ENCODE measurements around the gene FCHO2.

DNA sequence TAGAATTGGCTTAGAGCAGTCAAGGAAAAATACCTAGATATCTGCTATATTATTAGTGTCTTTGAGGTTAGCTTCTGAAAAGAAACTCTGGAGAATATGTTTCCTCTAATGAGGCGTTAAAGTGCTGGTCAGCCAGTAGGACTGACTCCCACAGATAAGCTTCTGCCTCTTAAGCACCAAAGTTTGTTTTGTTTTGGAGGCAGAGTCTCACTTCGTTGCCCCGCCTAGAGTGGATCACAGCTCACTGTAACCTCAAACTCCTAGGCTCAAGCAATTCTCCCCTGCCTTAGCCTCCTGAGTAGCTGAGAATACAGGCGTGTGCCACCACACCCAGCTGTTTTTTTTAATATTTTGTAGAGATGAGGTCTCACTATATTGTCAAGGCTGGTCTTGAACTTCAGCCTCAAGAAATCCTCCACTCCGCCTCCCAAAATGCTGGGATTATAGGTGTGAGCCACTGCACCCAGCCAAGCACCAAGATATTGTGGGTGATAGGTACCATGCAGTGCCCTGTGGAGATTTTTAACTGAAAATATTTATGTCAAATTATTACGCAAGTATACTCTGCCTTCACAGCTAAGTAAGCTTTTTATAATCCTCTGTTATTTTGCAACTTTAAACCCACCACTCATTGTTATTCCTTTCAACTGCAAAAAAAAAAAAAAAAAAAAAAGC lies 139.9 kb downstream of the FCHO2 start:
- TF ChIP-seq, protein P1, sequence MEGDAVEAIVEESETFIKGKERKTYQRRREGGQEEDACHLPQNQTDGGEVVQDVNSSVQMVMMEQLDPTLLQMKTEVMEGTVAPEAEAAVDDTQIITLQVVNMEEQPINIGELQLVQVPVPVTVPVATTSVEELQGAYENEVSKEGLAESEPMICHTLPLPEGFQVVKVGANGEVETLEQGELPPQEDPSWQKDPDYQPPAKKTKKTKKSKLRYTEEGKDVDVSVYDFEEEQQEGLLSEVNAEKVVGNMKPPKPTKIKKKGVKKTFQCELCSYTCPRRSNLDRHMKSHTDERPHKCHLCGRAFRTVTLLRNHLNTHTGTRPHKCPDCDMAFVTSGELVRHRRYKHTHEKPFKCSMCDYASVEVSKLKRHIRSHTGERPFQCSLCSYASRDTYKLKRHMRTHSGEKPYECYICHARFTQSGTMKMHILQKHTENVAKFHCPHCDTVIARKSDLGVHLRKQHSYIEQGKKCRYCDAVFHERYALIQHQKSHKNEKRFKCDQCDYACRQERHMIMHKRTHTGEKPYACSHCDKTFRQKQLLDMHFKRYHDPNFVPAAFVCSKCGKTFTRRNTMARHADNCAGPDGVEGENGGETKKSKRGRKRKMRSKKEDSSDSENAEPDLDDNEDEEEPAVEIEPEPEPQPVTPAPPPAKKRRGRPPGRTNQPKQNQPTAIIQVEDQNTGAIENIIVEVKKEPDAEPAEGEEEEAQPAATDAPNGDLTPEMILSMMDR (IDR thresholded peaks at IDR 0.05), result no peak
- TF ChIP-seq POLR2A (IDR thresholded peaks at IDR 0.05) (no peak), EP300 (IDR thresholded peaks at IDR 0.05) (no peak)

Data from tibial nerve (tissue), 4 donors.